ENCODE data around the gene RNF212B. TPM values are rescaled to one million over a fixed set of nuclear protein-coding genes. Genes with fewer than 3 reads are reported as not detected.

The RNF212B gene
- total and polyA plus RNA-seq, 10 of the 15 experiments (the other 5 are each of a cell fraction or from before 2014, with no cell fraction given), result not detected

DNA sequence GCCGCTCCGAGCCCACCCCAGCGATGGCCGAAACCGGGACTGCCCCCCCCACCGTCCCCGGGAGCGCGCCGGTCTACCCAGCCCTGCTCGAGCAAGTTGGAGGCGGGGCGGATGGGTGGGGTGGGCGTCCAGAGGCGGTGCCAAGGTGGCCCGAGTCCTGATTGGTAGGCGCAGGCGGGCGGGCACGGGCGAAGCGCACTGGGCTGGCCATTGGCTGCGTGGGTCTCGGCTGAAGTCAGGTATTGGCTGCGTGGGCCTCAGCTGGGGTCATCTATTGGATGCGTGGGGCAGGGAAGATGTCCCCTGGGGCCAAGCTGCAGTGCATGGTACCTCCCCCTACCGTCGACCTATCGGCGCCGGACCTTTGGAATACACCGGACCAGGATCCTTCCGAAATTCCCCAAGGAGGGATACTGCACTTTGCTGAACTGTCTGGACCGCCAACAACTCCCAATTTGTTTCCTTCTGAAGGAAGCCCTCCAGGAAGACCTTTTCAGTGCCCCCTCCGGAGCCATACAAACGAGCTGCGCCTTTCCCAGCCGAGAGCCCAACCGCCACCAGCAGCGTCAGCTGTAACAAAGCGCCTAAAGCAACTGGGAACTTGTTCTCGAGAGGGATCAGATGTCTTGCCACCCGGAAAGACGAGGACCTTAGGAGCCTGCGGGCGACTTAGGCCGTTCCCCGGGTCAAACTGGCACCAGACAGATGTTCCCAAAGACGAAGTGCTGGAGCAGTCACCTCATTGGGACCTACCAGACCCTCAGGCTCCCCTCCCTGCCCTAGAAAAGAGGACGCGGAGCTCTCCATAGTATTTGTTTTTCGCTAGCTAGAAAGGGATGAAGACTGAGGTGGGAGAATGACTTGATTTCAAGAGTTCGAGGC lies 48.5 kb downstream of the RNF212B start, which contains the start of gene HOMEZ:
HOMEZ (minus strand) TSS at position 113 of the 882 bp plus-strand sequence. CDS start 180 bp downstream, outside the sequence.
- RAD21 ChIA-PET (ENCODE audit: unreplicated experiment), result interaction anchor here (0.6 to 3.7 kb wide), 5 partner anchors 15 to 235 kb away, joined by 3 to 26 read pairs (median 4); partner anchors contain the start of genes ACIN1, C14orf119, PABPN1 and PPP1R3E
- under 1% methylated on average over 42 of the region's 53 CpGs for WGBS (ENCODE audit: insufficient coverage, insufficient replicate concordance, low lambda C conversion rate, missing lambda C conversion rate)
- peaks cover 0 to 2% of the 10 kb centered on the region in 2 experiments; a peak in 1 of 4 replicates for H3K36me3 ChIP-seq (ENCODE audit: control insufficient read depth in 2 of 2, insufficient read depth in 2 of 2, low read length in 1 of 2)
- ATAC-seq (peak; percentile 99), FAIRE-seq (peak; percentile 97), DNase-seq (ENCODE audit: low read depth, low spot score) (peak; percentile 95)
- H3K9me3 ChIP-seq (replicated peaks; ENCODE audit: control insufficient read depth, insufficient read depth, low read length), result no peaks in the 10 kb centered on the region
- in situ Hi-C loops (cut with MboI) (no loop called here), intact Hi-C loops (cut with micrococcal nuclease; ENCODE audit: unreplicated experiment) (loop anchor here (1.0 kb wide), 1 partner anchor 8 kb away; no protein-coding TSS in a partner anchor)
- H3K4me1 ChIP-seq (ENCODE audit: control insufficient read depth, insufficient read depth, low read length), result peaks cover 6% of the 10 kb centered on the region; the same call in 1 of the 2 replicates
- H4K20me1 ChIP-seq (ENCODE audit: control insufficient read depth, insufficient read depth), result no peaks in the 10 kb centered on the region
- SMC1A ChIA-PET (ENCODE audit: uncharacterized antibody, unreplicated experiment), result interaction anchor here (0.9 to 2.4 kb wide), 5 partner anchors 13 to 94 kb away, joined by 4 to 34 read pairs (median 4); partner anchors contain the start of genes PABPN1 and PPP1R3E
- TSS peak; percentile 97 for BruUV-seq (replicated peaks)
- H3K4me3 ChIP-seq, result peak within 1 kb of the TSS; percentile 84
- peak within 1 kb of the TSS; percentile 85 for H3K4me2 ChIP-seq (ENCODE audit: control insufficient read depth, insufficient read depth)
- peak within 1 kb of the TSS; percentile 95 for H2AFZ ChIP-seq (ENCODE audit: control insufficient read depth, low read depth, low read length)
- peak within 1 kb of the TSS; percentile 85 for H3K27ac ChIP-seq (ENCODE audit: control insufficient read depth, insufficient read depth)
- H3K9ac ChIP-seq (ENCODE audit: control insufficient read depth, insufficient read depth, low read length), result peak within 1 kb of the TSS; percentile 68
- H3K27me3 ChIP-seq (replicated peaks in 1 of 2; ENCODE audit: control insufficient read depth in 2 of 2, insufficient read depth in 2 of 2, low read length in 1 of 2), result no peaks in the 10 kb centered on the region
- peaks cover 25% of the 10 kb centered on the region for H3K79me2 ChIP-seq (ENCODE audit: control insufficient read depth, insufficient read depth, low read length)
- CTCF ChIA-PET, result interaction anchor here (0.7 to 3.8 kb wide), 11 partner anchors 10 to 303 kb away, joined by 3 to 36 read pairs (median 7); partner anchors contain the start of genes AJUBA and PABPN1
- POLR2A ChIA-PET, result interaction anchor here (0.5 to 4.6 kb wide), 11 partner anchors 8 to 281 kb away, joined by 3 to 40 read pairs (median 4); partner anchors contain the start of genes AP1G2, BCL2L2, PABPN1 and PPP1R3E
- TF ChIP-seq CREM (IDR thresholded peaks at IDR 0.05; ENCODE audit: low read depth) (peak; percentile 15; the same call in 1 of the 2 replicates), SPI1 (IDR thresholded peaks at IDR 0.05; ENCODE audit: borderline replicate concordance, insufficient read depth, low read depth, low read length) (no peak), ZNF384 (IDR thresholded peaks at IDR 0.05; ENCODE audit: borderline replicate concordance, low read depth, low read length) (no peak), EED (IDR thresholded peaks at IDR 0.05; ENCODE audit: low read depth) (peak; percentile 89), SIX5 (IDR thresholded peaks at IDR 0.05; ENCODE audit: low read depth, low read length, severe bottlenecking) (no peak), ESRRA (IDR thresholded peaks at IDR 0.05; ENCODE audit: low read length) (no peak), CHD4 (IDR thresholded peaks at IDR 0.05) (no peak), RBBP5 (conservative IDR thresholded peaks at IDR 0.05) (no peak), E2F8 (IDR thresholded peaks at IDR 0.05; ENCODE audit: low read depth, partially characterized antibody) (no peak), RAD21 (IDR thresholded peaks at IDR 0.05; ENCODE audit: insufficient read depth, low read depth, low read length) (no peak), TCF12 (IDR thresholded peaks at IDR 0.05; ENCODE audit: low read depth, low read length) (0 out of 2 replicates have a peak, but pooled peaks have one; percentile 2), TCF3 (IDR thresholded peaks at IDR 0.05; ENCODE audit: borderline replicate concordance, insufficient read depth, low read depth, low read length) (no peak), RB1 (IDR thresholded peaks at IDR 0.05; ENCODE audit: borderline replicate concordance) (0 out of 2 replicates have a peak, but pooled peaks have one; percentile 5), JUNB (IDR thresholded peaks at IDR 0.05) (no peak)
- TF ChIP-seq, protein P1, sequence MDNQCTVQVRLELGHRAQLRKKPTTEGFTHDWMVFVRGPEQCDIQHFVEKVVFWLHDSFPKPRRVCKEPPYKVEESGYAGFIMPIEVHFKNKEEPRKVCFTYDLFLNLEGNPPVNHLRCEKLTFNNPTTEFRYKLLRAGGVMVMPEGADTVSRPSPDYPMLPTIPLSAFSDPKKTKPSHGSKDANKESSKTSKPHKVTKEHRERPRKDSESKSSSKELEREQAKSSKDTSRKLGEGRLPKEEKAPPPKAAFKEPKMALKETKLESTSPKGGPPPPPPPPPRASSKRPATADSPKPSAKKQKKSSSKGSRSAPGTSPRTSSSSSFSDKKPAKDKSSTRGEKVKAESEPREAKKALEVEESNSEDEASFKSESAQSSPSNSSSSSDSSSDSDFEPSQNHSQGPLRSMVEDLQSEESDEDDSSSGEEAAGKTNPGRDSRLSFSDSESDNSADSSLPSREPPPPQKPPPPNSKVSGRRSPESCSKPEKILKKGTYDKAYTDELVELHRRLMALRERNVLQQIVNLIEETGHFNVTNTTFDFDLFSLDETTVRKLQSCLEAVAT (IDR thresholded peaks at IDR 0.05), result 0 out of 2 replicates have a peak, but pooled peaks have one; percentile 16

Data from GM12878 (cell line).